GM23338 (cell line): ENCODE data around the gene CYFIP1. TPM values are rescaled to one million over a fixed set of nuclear protein-coding genes. Genes with fewer than 3 reads are reported as not detected.

Source experiments
- ATAC-seq: fragments of 200-7000 bp; cut with Tn5 transposase; 3 replicates; pipeline ENCODE4 v1.9.1; 2020
- DNase-seq: peaks from one replicate; pipeline ENCODE4 v3.0.0-alpha.2; 2015; ENCODE audit warnings: low spot score
- H2AFZ ChIP-seq: fragments of 200-600 bp; sonication (generic); 2 replicates; pipeline ENCODE4 v1.8.0; 2016; ENCODE audit warnings: antibody characterized with exemption, mild to moderate bottlenecking, moderate library complexity
- H3F3A ChIP-seq: fragments of 200-600 bp; sonication (generic); replicated peaks from 2 replicates; pipeline ENCODE4 v1.8.0; 2017; ENCODE audit warnings: antibody characterized with exemption, mixed run types, low read depth
- H3K27ac ChIP-seq: fragments of 200-600 bp; sonication (generic); 2 replicates; pipeline ENCODE4 v1.6.1; 2016; ENCODE audit warnings: low read depth
- H3K27me3 ChIP-seq: fragments of 200-600 bp; sonication (generic); 2 replicates; pipeline ENCODE4 v1.8.0; 2016; ENCODE audit warnings: mild to moderate bottlenecking, mixed run types, moderate library complexity; ENCODE audit not compliant: insufficient read depth
- H3K36me3 ChIP-seq: fragments of 200-600 bp; sonication (generic); 2 replicates; pipeline ENCODE4 v1.8.0; 2016; ENCODE audit warnings: mild to moderate bottlenecking; ENCODE audit not compliant: insufficient read depth
- H3K4me1 ChIP-seq: fragments of 200-600 bp; sonication (generic); 2 replicates; pipeline ENCODE4 v1.8.0; 2016; ENCODE audit warnings: mild to moderate bottlenecking, moderate library complexity; ENCODE audit not compliant: insufficient read depth
- H3K4me2 ChIP-seq: fragments of 200-600 bp; sonication (generic); 2 replicates; pipeline ENCODE4 v1.7.1; 2017; ENCODE audit warnings: mixed run types
- H3K4me3 ChIP-seq: fragments of 200-600 bp; sonication (generic); 2 replicates; pipeline ENCODE4 v1.6.1; 2016; ENCODE audit warnings: mixed run types
- H3K79me2 ChIP-seq: fragments of 200-600 bp; sonication (generic); replicated peaks from 2 replicates; pipeline ENCODE4 v1.8.0; 2017; ENCODE audit warnings: mild to moderate bottlenecking; ENCODE audit not compliant: insufficient read depth
- H3K9me2 ChIP-seq: fragments of 200-600 bp; sonication (generic); 2 replicates; pipeline ENCODE4 v1.8.0; 2017; ENCODE audit not compliant: insufficient read depth
- H4K20me1 ChIP-seq: fragments of 200-600 bp; sonication (generic); replicated peaks from 2 replicates; pipeline ENCODE4 v1.8.0; 2017; ENCODE audit warnings: mild to moderate bottlenecking; ENCODE audit not compliant: insufficient read depth
- H3K27ac Mint-ChIP-seq: 2 replicates; pipeline ENCODE4 v1.8.0; 2020; ENCODE audit warnings: inconsistent platforms, mild to moderate bottlenecking, moderate library complexity, mixed read lengths
- H3K27me3 Mint-ChIP-seq: 3 replicates; pipeline ENCODE4 v1.8.0; 2022; ENCODE audit warnings: low read depth, mild to moderate bottlenecking, moderate library complexity, mixed read lengths, inconsistent platforms; ENCODE audit not compliant: insufficient read depth, poor library complexity
- H3K36me3 Mint-ChIP-seq: 3 replicates; pipeline ENCODE4 v1.8.0; 2021; ENCODE audit warnings: low read depth, mild to moderate bottlenecking, inconsistent platforms, moderate library complexity, mixed read lengths
- H3K4me1 Mint-ChIP-seq: 3 replicates; pipeline ENCODE4 v1.8.0; 2020; ENCODE audit warnings: mild to moderate bottlenecking, inconsistent platforms, mixed read lengths
- H3K4me3 Mint-ChIP-seq: 3 replicates; pipeline ENCODE4 v1.8.0; 2021; ENCODE audit warnings: moderate library complexity, mild to moderate bottlenecking, inconsistent platforms, mixed read lengths
- H3K9me3 Mint-ChIP-seq: 3 replicates; pipeline ENCODE4 v1.8.0; 2020; ENCODE audit warnings: moderate library complexity, mild to moderate bottlenecking, inconsistent platforms, mixed read lengths
- CREB1 ChIP-seq: fragments of 250-450 bp; sonication (Bioruptor Pico); IDR thresholded peaks from 2 replicates; pipeline ENCODE4 v1.5.0; 2020; ENCODE audit warnings: low read depth, mild to moderate bottlenecking, moderate library complexity
- EZH2 ChIP-seq: fragments of 200-600 bp; sonication (generic); IDR thresholded peaks from one replicate; pipeline ENCODE4 v1.8.0; 2017; ENCODE audit warnings: antibody characterized with exemption, mild to moderate bottlenecking, low read depth; ENCODE audit not compliant: unreplicated experiment
- JUNB ChIP-seq: IDR thresholded peaks from one replicate; pipeline ENCODE4 v1.6.1; 2016; ENCODE audit warnings: antibody characterized with exemption; ENCODE audit not compliant: unreplicated experiment
- NANOG ChIP-seq: IDR thresholded peaks from 2 replicates; pipeline ENCODE4 v1.6.1; 2016; ENCODE audit warnings: antibody characterized with exemption, borderline replicate concordance
- POLR2AphosphoS5 ChIP-seq: IDR thresholded peaks from 2 replicates; pipeline ENCODE4 v1.6.1; 2016; ENCODE audit warnings: antibody characterized with exemption, low read depth
- STAT1 ChIP-seq: IDR thresholded peaks from one replicate; pipeline ENCODE4 v1.6.1; 2016; ENCODE audit warnings: antibody characterized with exemption; ENCODE audit not compliant: unreplicated experiment
- ZNF114 ChIP-seq: fragments of 250-450 bp; sonication (Bioruptor Pico); IDR thresholded peaks from 2 replicates; pipeline ENCODE4 v1.5.0; 2020; ENCODE audit warnings: mild to moderate bottlenecking, moderate library complexity
- ZNF331 ChIP-seq: fragments of 250-450 bp; sonication (Bioruptor Pico); IDR thresholded peaks from 2 replicates; pipeline ENCODE4 v1.5.0; 2020; ENCODE audit warnings: low read depth, mild to moderate bottlenecking, moderate library complexity
- polyA plus RNA-seq: library from polyadenylated mRNA; unstranded; fragments of >200 nt; fragmentation: Nextera tagmentation; extraction: Ambion mirVana; gene quantifications from 2 replicates; pipeline ENCODE4 v1.2.1, GENCODE V29; 2016
- total RNA-seq: library from RNA; depleted of rRNA; stranded (reverse); fragments of >200 nt; shearing (Covaris generic); gene quantifications from 2 replicates; pipeline ENCODE4 v1.2.3, GENCODE V29; 2014
- TF ChIP-seq, protein P1 (sequence below), 2 experiments: fragments of 200-600 bp in 1 of 2; sonication (generic) in 1 of 2; conservative IDR thresholded peaks; 2 replicates each; pipeline versions ENCODE4 v1.5.1 to v1.6.1; 2016 to 2017; ENCODE audit warnings: antibody characterized with exemption in 2 of 2, low read depth in 2 of 2, mild to moderate bottlenecking in 2 of 2, moderate library complexity in 1 of 2
- TF ChIP-seq, protein P2 (sequence below): IDR thresholded peaks from 2 replicates; pipeline ENCODE4 v1.6.1; 2016; ENCODE audit warnings: antibody characterized with exemption
- TF ChIP-seq, protein P3 (sequence below): IDR thresholded peaks from one replicate; pipeline ENCODE4 v1.6.1; 2018; ENCODE audit warnings: antibody characterized with exemption; ENCODE audit not compliant: unreplicated experiment

Gene CYFIP1
- total and polyA plus RNA-seq, 2 experiments from 2014 or later, result 20.0 to 73.9 TPM

DNA sequence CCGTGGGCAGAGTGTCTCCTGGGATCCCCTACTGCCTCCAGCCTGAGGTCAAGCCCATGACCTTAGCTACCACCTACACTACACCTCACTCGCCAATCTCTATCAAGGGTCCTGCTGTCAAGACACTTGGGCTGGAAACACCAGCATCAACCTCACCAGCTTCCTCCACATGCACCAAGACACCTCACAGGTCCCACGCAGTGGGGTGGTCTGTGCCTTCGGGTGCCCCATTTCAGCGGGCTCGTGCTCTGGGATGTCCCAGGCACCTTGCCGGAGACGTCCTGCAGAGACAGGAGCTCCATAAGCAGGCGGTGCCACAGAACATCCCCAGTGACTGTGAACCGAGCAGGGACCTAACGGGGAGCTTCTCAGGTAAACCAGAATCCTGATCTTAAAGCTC is 20.0 kb downstream of the CYFIP1 start (continued):
- TF ChIP-seq, protein P1, sequence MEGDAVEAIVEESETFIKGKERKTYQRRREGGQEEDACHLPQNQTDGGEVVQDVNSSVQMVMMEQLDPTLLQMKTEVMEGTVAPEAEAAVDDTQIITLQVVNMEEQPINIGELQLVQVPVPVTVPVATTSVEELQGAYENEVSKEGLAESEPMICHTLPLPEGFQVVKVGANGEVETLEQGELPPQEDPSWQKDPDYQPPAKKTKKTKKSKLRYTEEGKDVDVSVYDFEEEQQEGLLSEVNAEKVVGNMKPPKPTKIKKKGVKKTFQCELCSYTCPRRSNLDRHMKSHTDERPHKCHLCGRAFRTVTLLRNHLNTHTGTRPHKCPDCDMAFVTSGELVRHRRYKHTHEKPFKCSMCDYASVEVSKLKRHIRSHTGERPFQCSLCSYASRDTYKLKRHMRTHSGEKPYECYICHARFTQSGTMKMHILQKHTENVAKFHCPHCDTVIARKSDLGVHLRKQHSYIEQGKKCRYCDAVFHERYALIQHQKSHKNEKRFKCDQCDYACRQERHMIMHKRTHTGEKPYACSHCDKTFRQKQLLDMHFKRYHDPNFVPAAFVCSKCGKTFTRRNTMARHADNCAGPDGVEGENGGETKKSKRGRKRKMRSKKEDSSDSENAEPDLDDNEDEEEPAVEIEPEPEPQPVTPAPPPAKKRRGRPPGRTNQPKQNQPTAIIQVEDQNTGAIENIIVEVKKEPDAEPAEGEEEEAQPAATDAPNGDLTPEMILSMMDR (conservative IDR thresholded peaks at IDR 0.05; ENCODE audit: low read depth in 2 of 2), result no peak
- TF ChIP-seq, protein P2, sequence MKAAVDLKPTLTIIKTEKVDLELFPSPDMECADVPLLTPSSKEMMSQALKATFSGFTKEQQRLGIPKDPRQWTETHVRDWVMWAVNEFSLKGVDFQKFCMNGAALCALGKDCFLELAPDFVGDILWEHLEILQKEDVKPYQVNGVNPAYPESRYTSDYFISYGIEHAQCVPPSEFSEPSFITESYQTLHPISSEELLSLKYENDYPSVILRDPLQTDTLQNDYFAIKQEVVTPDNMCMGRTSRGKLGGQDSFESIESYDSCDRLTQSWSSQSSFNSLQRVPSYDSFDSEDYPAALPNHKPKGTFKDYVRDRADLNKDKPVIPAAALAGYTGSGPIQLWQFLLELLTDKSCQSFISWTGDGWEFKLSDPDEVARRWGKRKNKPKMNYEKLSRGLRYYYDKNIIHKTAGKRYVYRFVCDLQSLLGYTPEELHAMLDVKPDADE, result no peak
- no peak for TF ChIP-seq JUNB
- no peak for TF ChIP-seq CREB1 (CRISPR knock-in tag)
- TF ChIP-seq POLR2AphosphoS5, result no peak
- no peak for TF ChIP-seq EZH2
- no peak for TF ChIP-seq STAT1

DNA sequence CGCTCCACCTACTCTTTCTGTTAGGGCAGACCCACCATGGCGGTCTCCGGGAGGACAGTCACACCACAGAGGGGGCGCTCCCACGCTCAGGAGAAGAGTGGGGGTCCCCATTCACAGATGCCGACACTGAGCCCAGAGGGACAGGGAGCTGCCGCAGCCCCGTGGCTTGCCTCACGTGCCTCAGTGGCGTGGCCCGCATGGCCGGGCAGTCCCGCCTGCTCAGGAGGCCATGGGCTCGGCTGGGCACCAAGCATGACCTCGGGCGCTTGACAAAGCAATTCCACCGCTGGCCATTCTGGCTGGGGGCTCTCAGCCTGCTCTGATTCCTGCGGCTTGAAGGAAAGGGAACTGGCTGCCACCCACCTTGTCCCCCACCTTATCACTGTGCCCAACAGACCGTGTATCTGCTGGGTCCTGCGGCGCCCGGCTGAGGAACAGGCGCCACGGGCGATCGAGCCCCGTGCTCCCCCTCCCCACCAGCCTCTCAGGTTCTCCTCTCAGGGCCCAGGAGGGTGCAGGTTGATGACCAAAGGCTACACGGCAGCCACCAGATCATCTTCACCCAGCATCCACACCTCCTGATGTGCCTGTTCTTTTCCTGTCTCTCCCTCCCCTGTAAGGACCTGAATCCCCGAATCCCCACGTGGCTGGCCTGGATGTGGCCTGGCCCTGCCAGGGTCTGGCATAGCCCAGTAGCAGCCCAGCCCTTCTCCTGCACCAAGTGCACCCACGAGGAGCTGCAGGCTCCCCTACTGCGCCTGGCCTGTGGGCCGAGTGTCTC is 20.7 kb downstream of the CYFIP1 start:
- Histone ChIP-seq H3K36me3 (no peaks in the 10 kb centered on the region), H3K4me2 (no peak overlapping the region), H3K27ac (no peak overlapping the region), H4K20me1 (peaks cover 22% of the 10 kb centered on the region), H3K9me2 (no peaks in the 10 kb centered on the region), H3K4me1 (0 out of 2 replicates have a peak, but pooled peaks cover under 1% of the 10 kb centered on the region), H3F3A (no peaks in the 10 kb centered on the region), H3K79me2 (peaks cover 72% of the 10 kb centered on the region), H3K27me3 (peaks cover 1% of the 10 kb centered on the region; the same call in 1 of the 2 replicates), H2AFZ (no peak overlapping the region), H3K4me3 (no peak overlapping the region)
- H3K9me3 Mint-ChIP-seq, result no peaks in the 10 kb centered on the region
- no peak overlapping the region for H3K4me3 Mint-ChIP-seq
- DNase-seq (no peak), ATAC-seq (peak; percentile 20; the same call in 2 of the 3 replicates)
- H3K36me3 Mint-ChIP-seq, result peaks cover 4% of the 10 kb centered on the region; the same call in 1 of the 3 replicates
- H3K4me1 Mint-ChIP-seq, result peaks cover 17% of the 10 kb centered on the region
- peaks cover 15% of the 10 kb centered on the region for H3K27me3 Mint-ChIP-seq
- no peak overlapping the region for H3K27ac Mint-ChIP-seq
- TF ChIP-seq POLR2AphosphoS5 (no peak), NANOG (no peak), ZNF331 (CRISPR knock-in tag) (no peak), ZNF114 (no peak), STAT1 (no peak), JUNB (no peak)
- TF ChIP-seq, protein P1 (conservative IDR thresholded peaks at IDR 0.05; ENCODE audit: low read depth in 2 of 2), result no peak
- TF ChIP-seq, protein P3, sequence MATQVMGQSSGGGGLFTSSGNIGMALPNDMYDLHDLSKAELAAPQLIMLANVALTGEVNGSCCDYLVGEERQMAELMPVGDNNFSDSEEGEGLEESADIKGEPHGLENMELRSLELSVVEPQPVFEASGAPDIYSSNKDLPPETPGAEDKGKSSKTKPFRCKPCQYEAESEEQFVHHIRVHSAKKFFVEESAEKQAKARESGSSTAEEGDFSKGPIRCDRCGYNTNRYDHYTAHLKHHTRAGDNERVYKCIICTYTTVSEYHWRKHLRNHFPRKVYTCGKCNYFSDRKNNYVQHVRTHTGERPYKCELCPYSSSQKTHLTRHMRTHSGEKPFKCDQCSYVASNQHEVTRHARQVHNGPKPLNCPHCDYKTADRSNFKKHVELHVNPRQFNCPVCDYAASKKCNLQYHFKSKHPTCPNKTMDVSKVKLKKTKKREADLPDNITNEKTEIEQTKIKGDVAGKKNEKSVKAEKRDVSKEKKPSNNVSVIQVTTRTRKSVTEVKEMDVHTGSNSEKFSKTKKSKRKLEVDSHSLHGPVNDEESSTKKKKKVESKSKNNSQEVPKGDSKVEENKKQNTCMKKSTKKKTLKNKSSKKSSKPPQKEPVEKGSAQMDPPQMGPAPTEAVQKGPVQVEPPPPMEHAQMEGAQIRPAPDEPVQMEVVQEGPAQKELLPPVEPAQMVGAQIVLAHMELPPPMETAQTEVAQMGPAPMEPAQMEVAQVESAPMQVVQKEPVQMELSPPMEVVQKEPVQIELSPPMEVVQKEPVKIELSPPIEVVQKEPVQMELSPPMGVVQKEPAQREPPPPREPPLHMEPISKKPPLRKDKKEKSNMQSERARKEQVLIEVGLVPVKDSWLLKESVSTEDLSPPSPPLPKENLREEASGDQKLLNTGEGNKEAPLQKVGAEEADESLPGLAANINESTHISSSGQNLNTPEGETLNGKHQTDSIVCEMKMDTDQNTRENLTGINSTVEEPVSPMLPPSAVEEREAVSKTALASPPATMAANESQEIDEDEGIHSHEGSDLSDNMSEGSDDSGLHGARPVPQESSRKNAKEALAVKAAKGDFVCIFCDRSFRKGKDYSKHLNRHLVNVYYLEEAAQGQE, result no peak
